ENCODE results near the gene GYPB. TPM values are rescaled to one million over a fixed set of nuclear protein-coding genes. Genes with fewer than 3 reads are reported as not detected.

The GYPB gene
- not detected in 5 replicates for total RNA-seq (2022; extraction: Qiagen RNA extraction; ENCODE audit: low read depth)

GRCh38 chr4:144019277-144019676 lies at the start of gene GYPB:
TSS of gene GYPB (minus strand) at chr4:144019380. CDS start at chr4:144019287, 93 bp downstream.

Other genes starting within 250 kb of the GYPB start
- not detected in 5 replicates for gene GYPE, start 113.8 kb downstream of the GYPB start, total RNA-seq (2022; extraction: Qiagen RNA extraction; ENCODE audit: low read depth)
- gene GYPA, start 121.3 kb upstream of the GYPB start, total RNA-seq (2022; extraction: Qiagen RNA extraction; ENCODE audit: low read depth): not detected in 5 replicates

All from A549 treated with GW870086 at 1 μM for 4 hours (cell line).